CD14-positive monocyte (primary cell): ENCODE data around the gene ABHD14A. TPM values are rescaled to one million over a fixed set of nuclear protein-coding genes. Genes with fewer than 3 reads are reported as not detected.
"Not testable (repeated sequence)": the region's sequence is repeated elsewhere in the genome, so short reads cannot be mapped to it uniquely, and the experiment has no call there.

Experiments used
- DNase-seq, 3 donors: peaks; one replicate each; pipeline ENCODE4 v3.0.0-alpha.2; 2011 to 2022
- H2AFZ ChIP-seq: 2 replicates; pipeline ENCODE4 v1.6.0; 2012; ENCODE audit warnings: mild to moderate bottlenecking, low read depth, low read length, inconsistent platforms; ENCODE audit not compliant: insufficient read depth, poor library complexity, severe bottlenecking
- H3K27ac ChIP-seq, 2 donors: 1 replicate in 1 of 2; 2 replicates in 1 of 2; pipeline ENCODE4 v1.5.1; 2012 to 2013; ENCODE audit warnings: low read length in 2 of 2, control low read depth in 1 of 2, inconsistent platforms in 1 of 2, low read depth in 1 of 2, mild to moderate bottlenecking in 1 of 2
- H3K27me3 ChIP-seq, 2 donors: one replicate each; pipeline versions ENCODE4 v1.6.0 to v1.6.1; 2011 to 2013; ENCODE audit warnings: low read length in 2 of 2; ENCODE audit not compliant: control insufficient read depth in 2 of 2, insufficient read depth in 2 of 2
- H3K36me3 ChIP-seq, 2 donors: replicated peaks in 1 of 2; 1 replicate in 1 of 2; 2 replicates in 1 of 2; pipeline versions ENCODE4 v1.5.1 to v1.6.1; 2012 to 2013; ENCODE audit warnings: low read length in 2 of 2, control low read depth in 1 of 2, inconsistent platforms in 1 of 2, mild to moderate bottlenecking in 1 of 2; ENCODE audit not compliant: insufficient read depth in 2 of 2, control insufficient read depth in 1 of 2
- H3K4me1 ChIP-seq, 2 donors: 1 replicate in 1 of 2; 2 replicates in 1 of 2; pipeline versions ENCODE4 v1.5.1 to v1.6.1; 2012 to 2013; ENCODE audit warnings: low read length in 2 of 2, control low read depth in 1 of 2, inconsistent platforms in 1 of 2, mild to moderate bottlenecking in 1 of 2, moderate library complexity in 1 of 2; ENCODE audit not compliant: insufficient read depth in 2 of 2, control insufficient read depth in 1 of 2
- H3K4me2 ChIP-seq: replicated peaks from 2 replicates; pipeline ENCODE3; 2012; ENCODE audit warnings: low read length, moderate library complexity, mild to moderate bottlenecking; ENCODE audit not compliant: poor library complexity, severe bottlenecking; ENCODE audit errors: extremely low read depth
- H3K4me3 ChIP-seq, 3 experiments: fragments of 200-600 bp in 1 of 3; sonication (generic) in 1 of 3; replicated peaks in 1 of 3; 1 replicate in 2 of 3; 2 replicates in 1 of 3; pipeline ENCODE4 v1.5.1; 2011 to 2013; ENCODE audit warnings: low read length in 3 of 3, mild to moderate bottlenecking in 3 of 3, control low read depth in 2 of 3, low read depth in 2 of 3, inconsistent platforms in 1 of 3, moderate library complexity in 1 of 3
- H3K79me2 ChIP-seq: 2 replicates; pipeline ENCODE4 v1.6.0; 2012; ENCODE audit warnings: mild to moderate bottlenecking, control low read depth, inconsistent platforms, low read length, moderate library complexity; ENCODE audit not compliant: insufficient read depth
- H3K9ac ChIP-seq: 2 replicates; pipeline ENCODE4 v1.6.0; 2017; ENCODE audit warnings: low read length, mild to moderate bottlenecking; ENCODE audit not compliant: insufficient read depth, poor library complexity, severe bottlenecking
- H3K9me3 ChIP-seq, 2 donors: replicated peaks in 1 of 2; 1 replicate in 1 of 2; 2 replicates in 1 of 2; pipeline versions ENCODE4 v1.5.1 to v1.6.1; 2012 to 2013; ENCODE audit warnings: low read length in 2 of 2, control low read depth in 1 of 2; ENCODE audit not compliant: control insufficient read depth in 1 of 2, insufficient read depth in 1 of 2
- H4K20me1 ChIP-seq: 2 replicates; pipeline ENCODE4 v1.6.0; 2012; ENCODE audit warnings: mild to moderate bottlenecking, low read length, control low read depth, moderate library complexity; ENCODE audit not compliant: insufficient read depth
- H3K27ac Mint-ChIP-seq, 7 donors: one replicate each; pipeline ENCODE4 v1.8.0; 2020; ENCODE audit warnings: mild to moderate bottlenecking in 7 of 7, mixed read lengths in 7 of 7, moderate library complexity in 6 of 7, inconsistent platforms in 2 of 7
- H3K27me3 Mint-ChIP-seq, 3 donors: one replicate each; pipeline ENCODE4 v1.8.0; 2021 to 2022; ENCODE audit warnings: low read depth in 3 of 3, mild to moderate bottlenecking in 3 of 3, mixed read lengths in 3 of 3, moderate library complexity in 3 of 3, inconsistent platforms in 1 of 3
- H3K36me3 Mint-ChIP-seq, 2 donors: one replicate each; pipeline ENCODE4 v1.8.0; 2020; ENCODE audit warnings: mixed read lengths in 2 of 2, inconsistent platforms in 1 of 2, mild to moderate bottlenecking in 1 of 2
- H3K4me1 Mint-ChIP-seq: one replicate; pipeline ENCODE4 v1.8.0; 2020; ENCODE audit warnings: mild to moderate bottlenecking, mixed read lengths
- H3K4me3 Mint-ChIP-seq, 2 donors: one replicate each; pipeline ENCODE4 v1.8.0; 2020; ENCODE audit warnings: mild to moderate bottlenecking in 2 of 2, mixed read lengths in 2 of 2, moderate library complexity in 1 of 2
- H3K9me3 Mint-ChIP-seq, 7 donors: one replicate each; pipeline ENCODE4 v1.8.0; 2020 to 2022; ENCODE audit warnings: mixed read lengths in 7 of 7, mild to moderate bottlenecking in 6 of 7, moderate library complexity in 6 of 7, inconsistent platforms in 2 of 7
- WGBS: methylation state at CpG from one replicate; pipeline ENCODE4 v1.1.5; 2013; ENCODE audit warnings: missing lambda C conversion rate; ENCODE audit not compliant: insufficient coverage; 5-methylcytosine and 5-hydroxymethylcytosine counted together
- intact Hi-C, 2 donors: fragments of 100-400 bp; cut with micrococcal nuclease; formaldehyde crosslinking; loops; one replicate each; pipeline versions ENCODE4 v1.15.0 to v1.15.1; 2023
- polyA plus RNA-seq, 3 donors: library from polyadenylated mRNA; depleted of rRNA in 1 of 3; unstranded in 2 of 3; stranded (reverse) in 1 of 3; fragments of 300-500 nt in 2 of 3; fragments of >200 nt in 1 of 3; fragmentation: Illumina TruSeq in 2 of 3; gene quantifications; 1 replicate in 2 of 3; 2 replicates in 1 of 3; pipeline ENCODE4 v1.2.3, GENCODE V29; 2012 to 2021
- TF ChIP-seq, protein P1 (sequence below): fragments of 200-600 bp; IDR thresholded peaks from one replicate; pipeline ENCODE4 v1.8.0; 2022; ENCODE audit warnings: antibody characterized with exemption, mild to moderate bottlenecking

ABHD14A gene
- polyA plus RNA-seq, 3 donors = 6.9 to 13.2 (median 11.7) TPM

DNA sequence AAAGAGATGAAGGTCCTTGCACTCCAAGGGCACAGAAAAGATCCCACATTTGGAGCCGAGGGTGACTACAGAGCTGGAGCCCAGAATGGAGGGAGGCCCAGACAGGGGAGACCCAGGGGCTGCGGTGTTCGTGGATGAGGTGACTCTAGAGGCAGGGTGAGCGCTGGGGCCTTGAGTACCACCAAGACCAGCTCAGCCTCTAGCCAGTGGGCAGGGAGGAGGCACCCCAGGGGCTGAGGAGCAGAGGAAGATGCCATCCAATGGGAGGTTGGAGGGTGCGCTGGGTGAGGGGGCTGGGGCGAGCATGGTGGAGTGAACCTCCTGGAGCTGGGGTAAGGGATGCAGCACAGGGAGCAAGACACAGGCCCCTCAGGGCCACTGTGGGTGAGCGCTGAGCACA, 46.4 kb upstream of the ABHD14A start:
- Mint-ChIP-seq H3K36me3 (peaks cover 8 to 18% of the 10 kb centered on the region in 2 donors), H3K27me3 (peaks cover 4 to 12% (median 5%) of the 10 kb centered on the region in 3 donors), H3K27ac (no peak overlapping the region), H3K4me3 (no peak overlapping the region), H3K4me1 (no peaks in the 10 kb centered on the region), H3K9me3 (peaks cover 0 to 5% (median 0%) of the 10 kb centered on the region in 7 donors)
- no peak overlapping the region for H3K4me3 ChIP-seq
- H2AFZ ChIP-seq = no peak overlapping the region
- H3K4me2 ChIP-seq = no peak overlapping the region
- WGBS = 95% methylated on average over 6 of the region's 7 CpGs
- H3K27me3 ChIP-seq = no peaks in the 10 kb centered on the region
- H4K20me1 ChIP-seq = no peaks in the 10 kb centered on the region
- TF ChIP-seq, protein P1, sequence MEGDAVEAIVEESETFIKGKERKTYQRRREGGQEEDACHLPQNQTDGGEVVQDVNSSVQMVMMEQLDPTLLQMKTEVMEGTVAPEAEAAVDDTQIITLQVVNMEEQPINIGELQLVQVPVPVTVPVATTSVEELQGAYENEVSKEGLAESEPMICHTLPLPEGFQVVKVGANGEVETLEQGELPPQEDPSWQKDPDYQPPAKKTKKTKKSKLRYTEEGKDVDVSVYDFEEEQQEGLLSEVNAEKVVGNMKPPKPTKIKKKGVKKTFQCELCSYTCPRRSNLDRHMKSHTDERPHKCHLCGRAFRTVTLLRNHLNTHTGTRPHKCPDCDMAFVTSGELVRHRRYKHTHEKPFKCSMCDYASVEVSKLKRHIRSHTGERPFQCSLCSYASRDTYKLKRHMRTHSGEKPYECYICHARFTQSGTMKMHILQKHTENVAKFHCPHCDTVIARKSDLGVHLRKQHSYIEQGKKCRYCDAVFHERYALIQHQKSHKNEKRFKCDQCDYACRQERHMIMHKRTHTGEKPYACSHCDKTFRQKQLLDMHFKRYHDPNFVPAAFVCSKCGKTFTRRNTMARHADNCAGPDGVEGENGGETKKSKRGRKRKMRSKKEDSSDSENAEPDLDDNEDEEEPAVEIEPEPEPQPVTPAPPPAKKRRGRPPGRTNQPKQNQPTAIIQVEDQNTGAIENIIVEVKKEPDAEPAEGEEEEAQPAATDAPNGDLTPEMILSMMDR = no peak
- no peak overlapping the region for H3K9ac ChIP-seq
- no peaks in the 10 kb centered on the region for H3K4me1 ChIP-seq
- intact Hi-C loops = no loop called here
- H3K9me3 ChIP-seq = no peaks in the 10 kb centered on the region
- no peak overlapping the region for H3K27ac ChIP-seq
- no peak for DNase-seq
- H3K79me2 ChIP-seq = no peaks in the 10 kb centered on the region
- H3K36me3 ChIP-seq = peaks cover 7 to 12% of the 10 kb centered on the region in 2 donors

GRCh38 chr3:51928981-51929380, 45.9 kb upstream of the ABHD14A start:
- H3K4me1 Mint-ChIP-seq, H3K9me3 Mint-ChIP-seq, H3K9me3 ChIP-seq, H4K20me1 ChIP-seq, DNase-seq, H3K27ac Mint-ChIP-seq, H3K9ac ChIP-seq, H2AFZ ChIP-seq, H3K4me2 ChIP-seq, H3K27me3 ChIP-seq, H3K4me3 ChIP-seq, H3K4me3 Mint-ChIP-seq, H3K27ac ChIP-seq, H3K79me2 ChIP-seq, H3K4me1 ChIP-seq, intact Hi-C loops: not testable (repeated sequence)
- Mint-ChIP-seq H3K27me3 (peaks cover 4 to 12% (median 5%) of the 10 kb centered on the region in 3 donors), H3K36me3 (peaks cover 13 to 23% of the 10 kb centered on the region in 2 donors)
- H3K36me3 ChIP-seq = peaks cover 12 to 18% of the 10 kb centered on the region in 2 donors
- 88% methylated on average over 3 of the region's 3 CpGs for WGBS
